Measurements from ENCODE around the gene IL13RA2. TPM values are rescaled to one million over a fixed set of nuclear protein-coding genes. Genes with fewer than 3 reads are reported as not detected.

The IL13RA2 gene
- total and polyA plus RNA-seq, 2 donors (not counting 1 experiment from before 2014, with no cell fraction given): 12.7 to 42.1 TPM

- Histone ChIP-seq H3K9ac (ENCODE audit: insufficient read depth, low read length) (no peak overlapping the region), H4K20me1 (ENCODE audit: control insufficient read depth, extremely low read depth, insufficient read depth, low read length) (no peaks in the 10 kb centered on the region), H3K4me1 (ENCODE audit: control insufficient read depth, extremely low read depth, insufficient read depth, low read length) (no peaks in the 10 kb centered on the region), H3K79me2 (ENCODE audit: control insufficient read depth, insufficient read depth, low read length) (no peaks in the 10 kb centered on the region), H2AFZ (ENCODE audit: low read length) (no peak overlapping the region), H3K4me3 (replicated peaks in 1 of 4; ENCODE audit: control extremely low read depth in 1 of 4, insufficient read depth in 1 of 4, low read depth in 3 of 4, low read length in 4 of 4) (no peak overlapping the region), H3K36me3 (ENCODE audit: control insufficient read depth, insufficient read depth, low read length) (no peaks in the 10 kb centered on the region), H3K4me2 (ENCODE audit: extremely low read depth, insufficient read depth, low read length) (no peak overlapping the region), H3K27me3 (ENCODE audit: control insufficient read depth, insufficient read depth, low read length) (no peaks in the 10 kb centered on the region), H3K27ac (ENCODE audit: insufficient read depth, low read length) (no peak overlapping the region), H3K9me3 (ENCODE audit: control insufficient read depth, insufficient read depth, low read depth, low read length) (no peaks in the 10 kb centered on the region)
- no peak for DNase-seq (ENCODE audit: low read depth in 2 of 2)
- no peak for TF ChIP-seq EZH2 (IDR thresholded peaks at IDR 0.05; ENCODE audit: low read length, missing control alignments)
- no peak for TF ChIP-seq CTCF (conservative IDR thresholded peaks at IDR 0.05 in 1 of 2, IDR thresholded peaks at IDR 0.05 in 1 of 2; ENCODE audit: low read depth in 1 of 2, low read length in 2 of 2)
Observed at GRCh38 chrX:115030625-115031024, 13.2 kb upstream of the IL13RA2 start.

- Histone ChIP-seq H3K4me3 (replicated peaks in 1 of 4; ENCODE audit: control extremely low read depth in 1 of 4, insufficient read depth in 1 of 4, low read depth in 3 of 4, low read length in 4 of 4) (no peak overlapping the region), H3K4me1 (ENCODE audit: control insufficient read depth, extremely low read depth, insufficient read depth, low read length) (no peaks in the 10 kb centered on the region), H3K27me3 (ENCODE audit: control insufficient read depth, insufficient read depth, low read length) (no peaks in the 10 kb centered on the region), H3K4me2 (ENCODE audit: extremely low read depth, insufficient read depth, low read length) (no peak overlapping the region), H3K79me2 (ENCODE audit: control insufficient read depth, insufficient read depth, low read length) (no peaks in the 10 kb centered on the region), H4K20me1 (ENCODE audit: control insufficient read depth, extremely low read depth, insufficient read depth, low read length) (no peaks in the 10 kb centered on the region), H2AFZ (ENCODE audit: low read length) (no peak overlapping the region), H3K9ac (ENCODE audit: insufficient read depth, low read length) (no peak overlapping the region), H3K36me3 (ENCODE audit: control insufficient read depth, insufficient read depth, low read length) (no peaks in the 10 kb centered on the region), H3K9me3 (ENCODE audit: control insufficient read depth, insufficient read depth, low read depth, low read length) (no peaks in the 10 kb centered on the region), H3K27ac (ENCODE audit: insufficient read depth, low read length) (no peak overlapping the region)
- peak in 1 of 2 donors; percentile 4 for DNase-seq (ENCODE audit: low read depth in 2 of 2)
- TF ChIP-seq CTCF (conservative IDR thresholded peaks at IDR 0.05 in 1 of 2, IDR thresholded peaks at IDR 0.05 in 1 of 2; ENCODE audit: low read depth in 1 of 2, low read length in 2 of 2): no peak
- no peak for TF ChIP-seq EZH2 (IDR thresholded peaks at IDR 0.05; ENCODE audit: low read length, missing control alignments)
Observed at GRCh38 chrX:115029869-115030570, 12.6 kb upstream of the IL13RA2 start.

- Histone ChIP-seq H3K27me3 (ENCODE audit: control insufficient read depth, insufficient read depth, low read length) (no peaks in the 10 kb centered on the region), H3K4me2 (ENCODE audit: extremely low read depth, insufficient read depth, low read length) (no peak overlapping the region), H3K36me3 (ENCODE audit: control insufficient read depth, insufficient read depth, low read length) (no peaks in the 10 kb centered on the region), H3K27ac (ENCODE audit: insufficient read depth, low read length) (no peak overlapping the region), H3K9me3 (ENCODE audit: control insufficient read depth, insufficient read depth, low read depth, low read length) (no peaks in the 10 kb centered on the region), H3K4me1 (ENCODE audit: control insufficient read depth, extremely low read depth, insufficient read depth, low read length) (no peaks in the 10 kb centered on the region), H4K20me1 (ENCODE audit: control insufficient read depth, extremely low read depth, insufficient read depth, low read length) (no peaks in the 10 kb centered on the region), H2AFZ (ENCODE audit: low read length) (no peak overlapping the region), H3K4me3 (replicated peaks in 1 of 4; ENCODE audit: control extremely low read depth in 1 of 4, insufficient read depth in 1 of 4, low read depth in 3 of 4, low read length in 4 of 4) (no peak overlapping the region), H3K9ac (ENCODE audit: insufficient read depth, low read length) (no peak overlapping the region), H3K79me2 (ENCODE audit: control insufficient read depth, insufficient read depth, low read length) (no peaks in the 10 kb centered on the region)
- TF ChIP-seq EZH2 (IDR thresholded peaks at IDR 0.05; ENCODE audit: low read length, missing control alignments) (no peak), CTCF (conservative IDR thresholded peaks at IDR 0.05 in 1 of 2, IDR thresholded peaks at IDR 0.05 in 1 of 2; ENCODE audit: low read depth in 1 of 2, low read length in 2 of 2) (no peak)
- no peak for DNase-seq (ENCODE audit: low read depth in 2 of 2)
Observed at GRCh38 chrX:115029440-115029839, 12.0 kb upstream of the IL13RA2 start.
